Activated T-helper 2 cell treated with anti-CD3 and anti-CD28 coated beads, Interferon-gamma antibody, Interleukin-2, Interleukin-4, amounts not matched to agents 10 μg/mL and 5 μg/mL and 100 μg/mL, durations not matched to agents 14 hours and 24 hours and 36 hours (primary cell): ENCODE results near the gene PIN4. TPM values are rescaled to one million over a fixed set of nuclear protein-coding genes. Genes with fewer than 3 reads are reported as not detected.
"Not testable (repeated sequence)": the region's sequence is repeated elsewhere in the genome, so short reads cannot be mapped to it uniquely, and the experiment has no call there.

Source experiments
- DNase-seq: peaks from one replicate; pipeline ENCODE4 v3.0.0; 2021; ENCODE audit warnings: low spot score
- H3K27ac Mint-ChIP-seq: one replicate; pipeline ENCODE4 v1.8.0; 2021; ENCODE audit warnings: mixed read lengths
- H3K27me3 Mint-ChIP-seq: one replicate; pipeline ENCODE4 v1.8.0; 2021; ENCODE audit warnings: low read depth, mixed read lengths
- H3K36me3 Mint-ChIP-seq: one replicate; pipeline ENCODE4 v1.8.0; 2021; ENCODE audit warnings: low read depth, mixed read lengths
- H3K4me1 Mint-ChIP-seq: one replicate; pipeline ENCODE4 v1.8.0; 2021; ENCODE audit warnings: low read depth, mixed read lengths
- H3K4me3 Mint-ChIP-seq: one replicate; pipeline ENCODE4 v1.8.0; 2021; ENCODE audit warnings: low read depth, mild to moderate bottlenecking, moderate library complexity, mixed read lengths
- H3K9me3 Mint-ChIP-seq: one replicate; pipeline ENCODE4 v1.8.0; 2021; ENCODE audit warnings: mixed read lengths
- intact Hi-C: fragments of 100-400 bp; cut with micrococcal nuclease; formaldehyde crosslinking; loops from one replicate; pipeline ENCODE4 v1.15.1; 2023
- total RNA-seq: library from RNA; stranded (reverse); gene quantifications from 2 replicates; pipeline ENCODE4 v1.2.3, GENCODE V29; 2022

Gene PIN4
- total RNA-seq, 1 donor from 2014 or later, result 16.8 TPM

DNA sequence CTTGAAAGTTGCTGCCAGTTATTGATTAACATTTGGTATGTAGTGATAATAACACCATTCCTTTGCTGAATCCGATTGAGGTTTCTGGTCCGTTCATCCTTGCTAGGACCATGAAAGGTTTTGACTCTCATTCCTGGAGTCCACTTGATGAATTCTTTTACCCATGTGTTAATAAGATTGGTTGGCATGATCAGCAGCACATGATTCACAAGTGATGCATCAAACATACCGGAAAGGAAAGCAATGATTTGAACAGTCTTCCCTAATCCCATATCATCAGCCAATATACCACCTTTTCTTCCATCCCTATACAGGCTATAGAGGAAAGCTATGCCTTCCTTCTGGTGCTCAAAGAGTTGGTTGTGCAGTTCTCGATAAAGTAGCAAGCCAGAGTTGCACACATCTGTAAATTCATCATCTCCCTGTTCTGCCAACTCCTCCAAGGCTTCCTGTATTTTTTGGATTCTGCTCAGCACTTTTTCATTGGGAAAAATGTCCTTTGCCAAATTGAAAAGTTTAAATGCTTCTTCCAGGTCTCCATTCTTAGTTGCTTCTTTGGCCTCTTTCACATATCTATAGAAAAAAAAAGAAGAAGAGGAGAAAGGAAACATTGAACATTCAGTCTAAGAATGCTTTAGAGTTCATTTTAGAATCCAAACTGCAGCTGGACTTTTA lies 26.7 kb downstream of the PIN4 start:
- Mint-ChIP-seq H3K36me3 (peaks cover 30% of the 10 kb centered on the region), H3K4me3 (no peak overlapping the region)

GRCh38 chrX:72216973-72217372 lies 35.4 kb downstream of the PIN4 start:
- no peaks in the 10 kb centered on the region for H3K27me3 Mint-ChIP-seq
- H3K4me1 Mint-ChIP-seq, result no peaks in the 10 kb centered on the region
- no peak for DNase-seq
- H3K27ac Mint-ChIP-seq, result no peak overlapping the region
- H3K9me3 Mint-ChIP-seq, result no peaks in the 10 kb centered on the region
- H3K4me3 Mint-ChIP-seq, result no peak overlapping the region
- intact Hi-C loops, result no loop called here
- H3K36me3 Mint-ChIP-seq, result peaks cover 6% of the 10 kb centered on the region

More for the DNA sequence above, 26.7 kb downstream of the PIN4 start:
- Mint-ChIP-seq H3K27ac (no peak overlapping the region), H3K9me3 (no peaks in the 10 kb centered on the region), H3K4me1 (no peaks in the 10 kb centered on the region), H3K27me3 (no peaks in the 10 kb centered on the region)
- DNase-seq, result no peak
- intact Hi-C loops, result no loop called here

DNA sequence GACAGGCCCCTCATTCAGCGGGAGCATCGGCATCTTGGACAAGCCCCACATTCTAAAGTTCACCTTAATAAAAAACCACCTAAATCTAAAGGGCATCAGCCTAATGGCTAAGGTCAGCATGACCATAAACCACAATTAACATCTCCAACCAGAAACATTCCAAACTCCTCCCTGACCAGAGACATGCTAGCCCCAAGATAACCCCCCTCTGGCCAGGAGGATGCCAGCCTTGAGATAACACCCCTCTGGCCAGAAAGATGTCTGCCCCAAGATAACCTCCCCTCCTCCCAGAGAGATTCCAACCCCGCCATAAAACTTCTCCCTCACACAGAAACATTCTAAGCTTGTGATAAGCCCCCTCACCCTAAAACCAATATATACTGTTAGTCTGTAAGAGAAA lies 38.8 kb downstream of the PIN4 start:
- H3K27me3 Mint-ChIP-seq, H3K4me3 Mint-ChIP-seq, H3K4me1 Mint-ChIP-seq, DNase-seq, H3K9me3 Mint-ChIP-seq, H3K27ac Mint-ChIP-seq, intact Hi-C loops, H3K36me3 Mint-ChIP-seq: not testable (repeated sequence)

GRCh38 chrX:72230290-72230689 lies 48.7 kb downstream of the PIN4 start:
- H3K9me3 Mint-ChIP-seq, result no peaks in the 10 kb centered on the region
- intact Hi-C loops, result no loop called here
- no peak for DNase-seq
- H3K27me3 Mint-ChIP-seq, result no peaks in the 10 kb centered on the region
- no peak overlapping the region for H3K4me3 Mint-ChIP-seq
- peaks cover 34% of the 10 kb centered on the region for H3K36me3 Mint-ChIP-seq
- peaks cover 2% of the 10 kb centered on the region for H3K4me1 Mint-ChIP-seq
- no peak overlapping the region for H3K27ac Mint-ChIP-seq

GRCh38 chrX:72236841-72237240 lies 55.3 kb downstream of the PIN4 start:
- Mint-ChIP-seq H3K27me3 (no peaks in the 10 kb centered on the region), H3K36me3 (peaks cover 14% of the 10 kb centered on the region), H3K27ac (no peak overlapping the region), H3K4me1 (peaks cover 14% of the 10 kb centered on the region), H3K4me3 (peak overlapping the region; percentile 54), H3K9me3 (no peaks in the 10 kb centered on the region)
- intact Hi-C loops, result no loop called here
- DNase-seq, result no peak

GRCh38 chrX:72238183-72238582 lies 56.6 kb downstream of the PIN4 start:
- no peak for DNase-seq
- peaks cover 10% of the 10 kb centered on the region for H3K36me3 Mint-ChIP-seq
- H3K4me3 Mint-ChIP-seq, result peak overlapping the region; percentile 84
- no peaks in the 10 kb centered on the region for H3K9me3 Mint-ChIP-seq
- intact Hi-C loops, result loop anchor here (2.0 kb wide), 2 partner anchors 39 to 57 kb away; partner anchors contain the start of genes PIN4 and RPS4X
- H3K4me1 Mint-ChIP-seq, result peaks cover 14% of the 10 kb centered on the region
- H3K27ac Mint-ChIP-seq, result peak overlapping the region; percentile 46
- no peaks in the 10 kb centered on the region for H3K27me3 Mint-ChIP-seq

DNA sequence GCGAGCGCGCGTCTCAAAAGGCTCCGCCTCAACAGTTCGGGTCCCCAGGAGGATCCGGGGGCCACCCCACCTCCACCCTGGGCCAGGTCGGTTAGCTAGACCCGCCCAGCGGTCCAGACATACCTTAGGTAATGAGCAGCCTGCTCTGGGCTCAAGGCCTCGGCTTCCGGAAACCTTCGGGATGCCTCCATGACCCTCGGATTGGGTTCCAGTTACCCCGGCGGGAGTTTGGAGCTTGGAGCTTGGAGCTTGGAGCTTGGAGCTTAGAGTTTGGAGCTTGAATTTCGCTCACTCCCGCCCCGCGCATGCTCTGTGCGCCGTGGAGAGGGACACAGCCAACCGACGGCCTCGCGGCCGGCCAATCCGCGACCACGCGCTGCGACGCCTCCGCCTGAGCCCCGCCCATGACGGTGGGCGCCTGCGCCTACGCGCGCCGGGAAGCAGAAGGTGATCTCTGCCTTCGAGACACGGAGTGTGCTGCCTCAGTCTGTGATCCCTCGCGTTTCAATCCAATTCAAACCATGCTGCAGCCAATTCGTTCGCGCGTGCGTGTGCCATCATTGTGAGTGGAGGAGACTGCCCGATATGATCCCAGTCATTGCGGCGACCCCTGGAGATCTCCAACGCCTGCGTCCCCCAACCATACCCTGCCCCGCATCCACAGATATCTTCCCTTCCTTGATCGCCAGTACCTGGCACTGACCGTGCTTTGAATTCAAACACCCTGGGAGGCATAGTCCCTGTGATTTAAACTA lies 57.3 kb downstream of the PIN4 start, which contains the start of gene ERCC6L:
Gene ERCC6L (minus strand): TSS at position 307 of the 755 bp plus-strand sequence. CDS start 116 bp downstream, at position 191.
- peak within 1 kb of the TSS; percentile 84 for H3K4me3 Mint-ChIP-seq
- peaks cover 10% of the 10 kb centered on the region for H3K36me3 Mint-ChIP-seq
- intact Hi-C loops, result loop anchor here (2.0 kb wide), 2 partner anchors 38 to 58 kb away; partner anchors contain the start of genes PIN4 and RPS4X
- DNase-seq, result peak; percentile 81
- H3K9me3 Mint-ChIP-seq, result no peaks in the 10 kb centered on the region
- H3K27ac Mint-ChIP-seq, result peak within 1 kb of the TSS; percentile 60
- peaks cover 19% of the 10 kb centered on the region for H3K4me1 Mint-ChIP-seq
- H3K27me3 Mint-ChIP-seq, result no peaks in the 10 kb centered on the region

GRCh38 chrX:72240976-72241375 lies 59.4 kb downstream of the PIN4 start:
- H3K27me3 Mint-ChIP-seq, result no peaks in the 10 kb centered on the region
- H3K9me3 Mint-ChIP-seq, result no peaks in the 10 kb centered on the region
- H3K4me3 Mint-ChIP-seq, result no peak overlapping the region
- no peak overlapping the region for H3K27ac Mint-ChIP-seq
- intact Hi-C loops, result no loop called here
- peaks cover 15% of the 10 kb centered on the region for H3K4me1 Mint-ChIP-seq
- H3K36me3 Mint-ChIP-seq, result peaks cover under 1% of the 10 kb centered on the region
- DNase-seq, result no peak

DNA sequence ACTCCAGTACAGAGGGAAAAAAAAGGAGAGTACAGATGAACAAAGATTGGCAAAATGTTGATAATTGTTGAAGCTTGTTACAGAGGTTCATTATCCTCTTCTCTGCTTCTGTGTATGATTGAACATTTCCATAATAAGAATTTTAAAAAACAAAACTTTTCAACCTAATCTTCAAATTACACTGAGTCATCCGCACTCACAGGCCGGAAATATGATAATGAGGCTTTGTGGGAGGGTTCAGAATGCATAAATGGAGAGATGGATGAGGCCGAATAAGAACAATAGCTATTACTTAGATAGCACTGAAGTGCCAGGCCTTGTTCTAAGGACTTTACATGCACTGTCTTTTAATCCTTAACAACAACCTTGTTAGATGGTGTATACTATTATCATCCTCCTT lies 61.9 kb downstream of the PIN4 start:
- H3K27ac Mint-ChIP-seq, result no peak overlapping the region
- H3K36me3 Mint-ChIP-seq, result no peaks in the 10 kb centered on the region
- intact Hi-C loops, result no loop called here
- no peak for DNase-seq
- H3K4me3 Mint-ChIP-seq, result no peak overlapping the region
- no peaks in the 10 kb centered on the region for H3K9me3 Mint-ChIP-seq
- peaks cover 8% of the 10 kb centered on the region for H3K4me1 Mint-ChIP-seq
- no peaks in the 10 kb centered on the region for H3K27me3 Mint-ChIP-seq

- Mint-ChIP-seq H3K27me3 (no peaks in the 10 kb centered on the region), H3K9me3 (no peaks in the 10 kb centered on the region), H3K36me3 (no peaks in the 10 kb centered on the region), H3K4me1 (peaks cover 5% of the 10 kb centered on the region), H3K27ac (no peak overlapping the region), H3K4me3 (no peak overlapping the region)
- DNase-seq, result no peak
- intact Hi-C loops, result no loop called here
Observed at GRCh38 chrX:72245461-72246089, 64.0 kb downstream of the PIN4 start.

DNA sequence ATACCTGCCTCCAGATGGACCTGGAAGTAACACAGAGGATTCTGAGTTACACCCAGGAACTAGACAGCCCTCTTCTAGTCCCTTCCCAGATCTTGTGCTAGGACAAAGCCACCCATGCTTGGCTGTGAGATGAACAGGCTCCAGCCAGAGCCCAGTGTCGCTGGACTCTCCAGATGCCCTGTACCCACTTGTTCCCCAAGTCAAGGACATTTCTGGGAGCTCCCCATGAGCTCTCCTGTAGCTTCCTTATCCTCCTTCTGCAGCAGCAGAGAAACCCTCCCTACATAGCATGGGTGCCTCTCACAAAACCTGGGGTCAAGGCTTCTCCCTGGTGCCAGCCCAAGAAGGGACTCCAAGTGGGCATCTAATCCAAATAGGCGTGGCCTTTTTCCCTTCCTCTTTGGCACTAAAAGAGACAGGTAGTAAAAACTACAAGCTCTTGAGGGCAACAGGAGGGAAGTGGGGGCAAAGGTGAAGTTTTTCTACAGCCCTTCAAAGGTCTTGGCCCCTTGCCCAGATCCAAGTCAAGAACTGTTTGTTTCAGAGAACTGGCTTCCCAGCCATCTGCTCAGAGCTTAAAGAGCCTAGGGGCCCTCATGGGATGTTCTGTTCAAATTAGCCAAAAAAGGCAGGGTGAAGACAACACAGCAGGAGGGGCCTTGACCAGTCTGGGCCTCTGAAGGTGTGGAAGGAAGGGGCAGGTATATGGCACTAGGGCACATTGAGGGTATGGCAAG lies 65.8 kb downstream of the PIN4 start:
- H3K27me3 Mint-ChIP-seq, result no peaks in the 10 kb centered on the region
- no peaks in the 10 kb centered on the region for H3K9me3 Mint-ChIP-seq
- intact Hi-C loops, result no loop called here
- H3K4me1 Mint-ChIP-seq, result peaks cover 5% of the 10 kb centered on the region
- DNase-seq, result no peak
- no peaks in the 10 kb centered on the region for H3K36me3 Mint-ChIP-seq
- H3K4me3 Mint-ChIP-seq, result no peak overlapping the region
- H3K27ac Mint-ChIP-seq, result no peak overlapping the region
